Progenitor cell of endocrine pancreas (in vitro differentiated cells): Measurements from ENCODE around the gene PDHX. TPM values are rescaled to one million over a fixed set of nuclear protein-coding genes. Genes with fewer than 3 reads are reported as not detected.
"Not testable (repeated sequence)": the region's sequence is repeated elsewhere in the genome, so short reads cannot be mapped to it uniquely, and the experiment has no call there.

Source experiments
- DNase-seq: peaks from one replicate; pipeline ENCODE4 v3.0.0; 2021; ENCODE audit warnings: low spot score; ENCODE audit not compliant: unreplicated experiment
- H3K27ac Mint-ChIP-seq: 2 replicates; pipeline ENCODE4 v1.8.0; 2021; ENCODE audit warnings: mild to moderate bottlenecking, moderate library complexity, mixed read lengths
- H3K27me3 Mint-ChIP-seq: 2 replicates; pipeline ENCODE4 v1.8.0; 2021; ENCODE audit warnings: mixed read lengths
- H3K36me3 Mint-ChIP-seq: 2 replicates; pipeline ENCODE4 v1.8.0; 2022; ENCODE audit warnings: mixed read lengths; ENCODE audit not compliant: insufficient read depth
- H3K4me1 Mint-ChIP-seq: 2 replicates; pipeline ENCODE4 v1.8.0; 2021; ENCODE audit warnings: low read depth, mixed read lengths
- H3K4me3 Mint-ChIP-seq: 2 replicates; pipeline ENCODE4 v1.8.0; 2021; ENCODE audit warnings: low read depth, mild to moderate bottlenecking, moderate library complexity, mixed read lengths
- H3K9me3 Mint-ChIP-seq: 2 replicates; pipeline ENCODE4 v1.8.0; 2021; ENCODE audit warnings: low read depth, mixed read lengths
- total RNA-seq: library from RNA; stranded (reverse); gene quantifications from 2 replicates; pipeline ENCODE4 v1.2.1, GENCODE V29; 2021
- TF ChIP-seq, protein P1 (sequence below): fragments of 200-600 bp; sonication (generic); IDR thresholded peaks from one replicate; pipeline ENCODE4 v1.5.0; 2021; ENCODE audit warnings: antibody characterized with exemption, mild to moderate bottlenecking; ENCODE audit not compliant: unreplicated experiment

Gene PDHX
- total RNA-seq, 1 donor from 2014 or later, result 39.9 TPM

DNA sequence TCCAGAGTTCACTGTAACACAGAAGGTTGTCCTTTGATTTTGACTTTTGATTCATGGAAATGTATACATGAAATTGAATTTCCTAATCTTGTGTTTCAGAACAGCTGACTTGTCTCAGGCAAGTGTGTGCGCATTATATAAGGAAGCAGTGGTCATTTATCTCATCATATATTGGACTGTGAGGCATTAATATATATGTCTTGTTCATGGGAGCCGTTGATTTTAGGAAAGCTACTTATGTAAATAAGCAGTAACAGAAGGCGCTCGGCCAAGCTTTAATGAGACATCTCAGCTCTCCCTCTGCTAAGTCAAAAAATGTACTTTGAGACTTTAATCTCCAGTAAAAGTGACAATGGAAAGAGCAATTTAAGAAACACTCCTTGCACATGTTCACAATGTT, 100.5 kb downstream of the PDHX start:
- no peak overlapping the region for H3K27ac Mint-ChIP-seq
- no peaks in the 10 kb centered on the region for H3K27me3 Mint-ChIP-seq
- H3K4me1 Mint-ChIP-seq, result peaks cover 7% of the 10 kb centered on the region
- no peak overlapping the region for H3K4me3 Mint-ChIP-seq
- peaks cover 4% of the 10 kb centered on the region for H3K9me3 Mint-ChIP-seq
- DNase-seq, result no peak
- TF ChIP-seq, protein P1, sequence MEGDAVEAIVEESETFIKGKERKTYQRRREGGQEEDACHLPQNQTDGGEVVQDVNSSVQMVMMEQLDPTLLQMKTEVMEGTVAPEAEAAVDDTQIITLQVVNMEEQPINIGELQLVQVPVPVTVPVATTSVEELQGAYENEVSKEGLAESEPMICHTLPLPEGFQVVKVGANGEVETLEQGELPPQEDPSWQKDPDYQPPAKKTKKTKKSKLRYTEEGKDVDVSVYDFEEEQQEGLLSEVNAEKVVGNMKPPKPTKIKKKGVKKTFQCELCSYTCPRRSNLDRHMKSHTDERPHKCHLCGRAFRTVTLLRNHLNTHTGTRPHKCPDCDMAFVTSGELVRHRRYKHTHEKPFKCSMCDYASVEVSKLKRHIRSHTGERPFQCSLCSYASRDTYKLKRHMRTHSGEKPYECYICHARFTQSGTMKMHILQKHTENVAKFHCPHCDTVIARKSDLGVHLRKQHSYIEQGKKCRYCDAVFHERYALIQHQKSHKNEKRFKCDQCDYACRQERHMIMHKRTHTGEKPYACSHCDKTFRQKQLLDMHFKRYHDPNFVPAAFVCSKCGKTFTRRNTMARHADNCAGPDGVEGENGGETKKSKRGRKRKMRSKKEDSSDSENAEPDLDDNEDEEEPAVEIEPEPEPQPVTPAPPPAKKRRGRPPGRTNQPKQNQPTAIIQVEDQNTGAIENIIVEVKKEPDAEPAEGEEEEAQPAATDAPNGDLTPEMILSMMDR, result no peak
- H3K36me3 Mint-ChIP-seq, result no peaks in the 10 kb centered on the region

DNA sequence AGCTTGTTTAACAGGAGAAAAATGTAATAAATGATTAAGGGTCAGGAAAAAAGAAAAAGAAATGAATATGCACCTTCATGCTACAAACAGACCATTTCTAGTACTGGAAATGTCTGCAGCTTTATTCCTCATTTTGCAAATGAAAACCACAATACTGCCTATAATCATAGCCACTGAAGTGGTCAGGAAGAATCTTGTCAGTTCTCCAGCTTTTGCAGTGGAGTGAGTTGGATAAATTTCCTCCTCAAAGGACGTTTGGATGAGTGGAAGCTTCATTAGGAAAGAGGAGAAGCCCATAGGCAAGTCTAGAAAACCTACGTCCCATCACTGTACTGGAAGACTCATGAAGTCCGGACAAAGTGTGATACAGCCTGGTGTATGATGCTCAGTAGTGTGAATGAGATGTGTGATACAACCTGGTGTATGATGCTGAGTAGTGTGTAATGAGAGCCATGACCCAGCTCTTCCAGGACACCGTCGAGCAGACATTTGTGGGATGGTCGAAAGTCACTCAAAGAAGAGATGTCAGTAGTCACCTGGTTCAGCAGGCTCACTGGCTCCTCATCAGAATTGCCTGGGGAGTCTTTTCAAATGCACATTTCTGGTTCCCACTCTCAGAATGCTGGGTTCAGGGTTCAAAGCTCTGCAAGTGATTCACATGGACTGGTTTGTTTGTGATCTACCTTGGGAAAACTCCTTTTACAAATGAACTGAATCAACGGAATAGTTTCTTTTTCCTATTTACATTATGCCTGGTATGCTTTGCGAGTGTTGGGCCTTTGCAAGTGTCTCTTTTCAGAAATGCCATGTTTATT, 101.3 kb downstream of the PDHX start:
- peaks cover 7% of the 10 kb centered on the region for H3K4me1 Mint-ChIP-seq
- H3K36me3 Mint-ChIP-seq, result no peaks in the 10 kb centered on the region
- no peak overlapping the region for H3K4me3 Mint-ChIP-seq
- no peak overlapping the region for H3K27ac Mint-ChIP-seq
- H3K27me3 Mint-ChIP-seq, result no peaks in the 10 kb centered on the region
- TF ChIP-seq, protein P1, result no peak
- H3K9me3 Mint-ChIP-seq, result peaks cover 4% of the 10 kb centered on the region
- no peak for DNase-seq

DNA sequence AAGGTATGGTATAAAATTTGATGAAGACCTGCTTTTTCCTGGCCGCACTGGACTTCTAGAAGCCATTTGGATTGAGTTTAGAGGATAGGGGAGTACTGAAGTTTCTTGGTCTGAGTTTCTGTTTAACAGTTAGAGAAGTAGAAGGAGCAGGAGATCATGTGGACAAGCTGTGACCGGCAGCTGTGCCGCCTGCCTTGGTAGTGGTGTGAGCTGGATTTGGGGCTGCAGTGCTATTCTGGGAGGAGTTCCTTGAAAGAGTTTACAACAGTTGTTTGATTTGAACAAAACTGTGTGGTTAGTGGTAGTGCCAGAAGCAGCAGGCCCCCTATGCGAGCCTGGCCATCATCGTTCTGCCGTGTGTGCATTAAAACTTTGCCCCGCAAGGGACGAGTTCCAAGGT, 105.2 kb downstream of the PDHX start:
- no peaks in the 10 kb centered on the region for H3K4me1 Mint-ChIP-seq
- no peak overlapping the region for H3K4me3 Mint-ChIP-seq
- H3K9me3 Mint-ChIP-seq, result peaks cover 23% of the 10 kb centered on the region
- H3K27me3 Mint-ChIP-seq, result no peaks in the 10 kb centered on the region
- TF ChIP-seq, protein P1, result no peak
- no peak for DNase-seq
- no peaks in the 10 kb centered on the region for H3K36me3 Mint-ChIP-seq
- H3K27ac Mint-ChIP-seq, result no peak overlapping the region

DNA sequence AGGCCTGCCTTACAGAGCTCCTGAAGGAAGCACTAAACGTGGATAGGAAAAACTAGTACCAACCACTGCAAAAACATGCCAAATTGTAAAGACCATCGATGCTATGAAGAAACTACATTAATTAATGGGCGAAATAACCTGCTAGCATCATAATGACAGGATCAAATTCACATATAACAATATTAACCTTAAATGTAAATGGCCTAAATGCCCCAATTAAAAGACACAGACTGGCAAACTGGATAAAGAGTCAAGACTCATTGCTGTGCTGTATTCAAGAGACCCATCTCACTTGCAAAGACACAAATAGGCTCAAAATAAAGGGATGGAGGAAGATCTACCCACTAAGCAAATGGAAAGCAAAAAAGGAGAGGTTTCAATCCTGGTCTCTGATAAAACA, 107.5 kb downstream of the PDHX start:
- H3K27ac Mint-ChIP-seq, H3K4me3 Mint-ChIP-seq, H3K4me1 Mint-ChIP-seq, H3K36me3 Mint-ChIP-seq, DNase-seq, H3K27me3 Mint-ChIP-seq: not testable (repeated sequence)
- peaks cover 27% of the 10 kb centered on the region for H3K9me3 Mint-ChIP-seq

DNA sequence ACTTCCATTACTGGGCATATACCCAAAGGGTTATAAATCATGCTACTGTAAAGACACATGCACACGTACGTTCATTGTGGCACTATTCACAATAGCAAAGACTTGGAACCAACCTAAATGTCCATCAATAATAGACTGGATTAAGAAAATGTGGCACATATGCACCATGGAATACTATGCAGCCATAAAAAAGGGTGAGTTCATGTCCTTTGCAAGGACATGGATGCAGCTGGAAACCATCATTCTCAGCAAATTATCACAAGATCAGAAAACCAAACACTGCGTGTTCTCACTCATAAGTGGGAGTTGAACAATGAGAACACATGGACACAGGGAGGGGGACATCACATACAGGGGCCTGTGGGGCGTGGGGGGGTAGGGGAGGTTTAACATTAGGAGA, 111.6 kb downstream of the PDHX start:
- DNase-seq, H3K4me3 Mint-ChIP-seq, H3K27ac Mint-ChIP-seq, H3K27me3 Mint-ChIP-seq, H3K4me1 Mint-ChIP-seq, H3K36me3 Mint-ChIP-seq: not testable (repeated sequence)
- H3K9me3 Mint-ChIP-seq, result peaks cover 22% of the 10 kb centered on the region

DNA sequence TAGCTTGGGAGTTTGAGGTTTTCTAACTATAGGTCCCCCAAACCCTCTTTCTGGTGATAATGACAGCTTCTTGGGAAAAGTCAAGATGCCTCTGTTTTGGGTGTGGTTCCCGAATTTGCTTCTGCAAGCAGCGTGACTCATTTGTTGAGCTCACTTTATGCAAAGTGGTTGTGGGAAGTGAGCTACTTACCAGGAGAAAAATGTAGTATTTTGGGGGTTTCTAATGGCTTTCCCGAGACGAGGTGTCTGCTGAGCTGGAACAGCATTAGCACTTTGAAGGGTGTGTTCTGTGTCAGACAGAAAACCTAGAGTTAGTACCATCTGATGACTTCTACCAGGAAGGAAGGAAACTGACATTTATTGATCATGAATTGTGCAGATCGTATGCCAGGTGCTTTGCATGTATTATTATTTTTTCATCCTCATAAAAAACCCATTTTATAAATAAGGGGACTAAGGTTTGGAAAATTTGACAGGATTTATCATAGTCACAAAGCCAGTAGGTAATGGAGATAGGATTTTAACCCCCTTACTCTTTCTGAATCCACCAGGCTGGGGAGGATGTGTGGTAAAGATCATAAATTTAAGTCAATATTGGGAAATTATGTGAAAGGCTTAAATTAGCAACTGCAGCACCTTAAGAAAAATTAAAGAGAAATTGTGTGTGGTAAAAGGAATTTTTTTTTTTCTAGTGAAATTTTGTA, 113.7 kb downstream of the PDHX start:
- Mint-ChIP-seq H3K9me3 (peaks cover 10% of the 10 kb centered on the region), H3K4me1 (no peaks in the 10 kb centered on the region), H3K27me3 (peaks cover 2% of the 10 kb centered on the region), H3K36me3 (no peaks in the 10 kb centered on the region), H3K4me3 (no peak overlapping the region), H3K27ac (no peak overlapping the region)
- TF ChIP-seq, protein P1, result no peak
- no peak for DNase-seq
